GM18909 (cell line): ENCODE data around the gene BCL2L15.

Source experiments
- ATAC-seq: cut with Tn5 transposase; IDR thresholded peaks from one replicate; pipeline ENCODE4 v1.9.1; 2021; ENCODE audit warnings: mild to moderate bottlenecking; ENCODE audit not compliant: unreplicated experiment, poor library complexity

The BCL2L15 gene

DNA sequence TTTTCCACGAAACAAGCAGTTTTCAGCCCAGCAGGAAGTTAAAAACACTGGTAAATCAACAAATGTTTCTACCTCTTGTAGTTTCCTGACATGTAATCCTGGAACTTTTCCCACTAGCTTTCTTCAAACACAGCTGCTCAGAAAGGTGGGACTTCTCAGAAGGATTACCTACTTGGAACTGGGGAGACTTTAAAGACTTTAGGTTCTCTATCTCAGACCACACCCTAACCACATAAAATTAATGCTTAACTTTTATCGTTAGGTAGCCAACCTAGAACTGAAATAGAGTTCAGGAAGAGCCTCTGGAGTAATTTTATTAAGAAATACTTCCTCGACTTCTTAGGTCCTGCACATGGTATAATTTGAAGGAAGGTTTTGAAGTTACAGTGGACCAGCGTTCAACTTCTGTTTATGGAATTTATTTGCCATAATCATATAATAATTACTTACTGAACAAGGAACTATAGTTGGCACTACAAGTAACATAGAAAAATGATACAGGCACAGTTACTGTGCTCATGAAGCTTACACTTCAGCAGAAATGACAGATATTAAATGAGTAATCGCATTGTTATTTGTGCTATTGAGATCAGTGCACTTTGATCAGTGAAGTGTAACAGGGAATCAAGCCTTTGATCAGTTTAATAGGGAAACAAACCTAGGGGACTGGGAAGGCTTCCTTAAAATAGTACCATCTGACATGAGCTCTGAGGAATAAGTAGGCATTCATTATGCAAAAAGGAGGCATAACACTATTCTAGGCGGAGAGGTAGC, at the start of gene BCL2L15:
Gene BCL2L15, minus strand, starts transcription at position 180 of the 774 bp plus-strand sequence. CDS start 206 bp downstream, outside the sequence.
- peak; percentile 53 for ATAC-seq

GRCh38 chr1:113937146-113937545, 49.8 kb upstream of the BCL2L15 start:
- no peak for ATAC-seq

DNA sequence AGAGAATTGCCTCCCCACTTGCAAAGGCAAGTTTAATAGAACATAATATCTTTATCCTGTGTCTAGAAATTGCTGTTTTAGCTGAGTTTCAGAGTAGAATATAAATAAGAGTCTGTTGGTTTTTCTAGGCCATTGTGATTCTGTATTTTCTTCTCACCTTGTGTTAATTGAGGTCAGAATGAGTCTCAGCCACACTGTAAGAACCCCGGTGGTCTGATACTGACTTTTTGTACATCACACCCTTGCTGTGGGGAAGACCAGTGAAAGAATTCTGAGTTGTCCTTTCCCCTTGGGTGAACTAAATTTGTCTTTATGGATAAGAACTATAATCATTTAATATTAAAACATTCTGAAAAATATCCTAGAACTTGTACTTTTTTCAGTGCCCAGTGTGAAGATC, 48.6 kb upstream of the BCL2L15 start:
- no peak for ATAC-seq

DNA sequence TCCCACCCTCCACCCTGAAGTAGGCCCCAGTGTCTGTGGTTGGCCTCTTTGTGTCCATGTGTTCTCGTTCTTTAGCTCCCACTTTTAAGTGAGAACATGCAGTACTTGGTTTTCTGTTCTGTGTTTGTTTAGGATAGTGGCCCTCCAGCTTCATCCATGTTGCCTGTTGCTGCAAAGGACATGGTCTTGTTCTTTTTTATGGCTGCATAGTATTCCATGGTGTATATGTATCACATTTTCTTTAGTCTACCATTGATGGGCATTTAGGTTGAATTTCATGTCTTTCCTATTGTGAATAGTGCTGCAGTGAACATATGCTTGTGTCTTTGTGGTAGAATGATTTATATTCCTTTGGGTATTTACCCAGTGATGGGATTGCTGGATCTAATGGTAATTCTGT, 47.8 kb upstream of the BCL2L15 start:
- ATAC-seq: no peak

GRCh38 chr1:113934511-113935055, 47.2 kb upstream of the BCL2L15 start:
- ATAC-seq: no peak

- no peak for ATAC-seq
Observed at GRCh38 chr1:113934006-113934405, 46.6 kb upstream of the BCL2L15 start.

- ATAC-seq: no peak
Observed at GRCh38 chr1:113931451-113931851, 44.1 kb upstream of the BCL2L15 start.

- ATAC-seq: peak; percentile 33
Observed at GRCh38 chr1:113930499-113931161, 43.2 kb upstream of the BCL2L15 start.

DNA sequence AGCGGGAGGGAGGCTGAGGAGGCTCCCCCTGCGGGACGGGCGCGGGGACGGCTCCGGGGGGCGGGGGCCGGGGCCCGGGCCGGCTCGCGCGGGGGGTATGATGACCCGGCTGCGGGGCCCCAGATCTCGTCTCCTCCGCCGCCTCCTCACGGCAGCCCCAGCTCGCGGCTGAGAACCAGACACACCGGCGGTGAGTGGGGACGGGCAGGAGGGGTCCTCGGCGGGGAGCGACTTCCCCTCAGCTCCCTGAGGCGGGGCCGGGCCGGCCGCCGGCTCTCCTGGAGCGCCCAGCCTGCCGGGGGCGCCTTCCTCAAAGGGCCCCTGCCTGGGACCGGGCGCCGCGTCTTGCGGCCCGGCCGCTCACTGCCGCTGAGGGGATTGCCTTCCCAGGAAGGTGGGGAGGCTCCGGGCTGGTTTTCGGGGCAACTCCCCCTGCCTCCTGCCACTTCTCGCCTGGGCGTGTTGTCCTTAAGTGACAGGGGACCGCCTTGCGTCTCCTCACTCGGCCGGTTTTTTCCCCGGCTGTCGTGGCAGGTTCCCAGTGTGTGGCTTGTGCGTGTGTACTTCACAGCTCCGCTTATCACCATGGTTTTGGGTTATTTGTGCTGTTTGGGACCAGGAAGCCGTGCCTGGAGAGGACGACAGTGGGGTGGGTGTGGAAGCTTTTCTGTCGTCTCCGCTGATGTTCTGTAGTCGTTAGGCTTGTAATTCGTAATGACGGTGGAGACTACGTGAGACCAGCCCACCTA, 42.5 kb upstream of the BCL2L15 start:
- peak; percentile 38 for ATAC-seq

DNA sequence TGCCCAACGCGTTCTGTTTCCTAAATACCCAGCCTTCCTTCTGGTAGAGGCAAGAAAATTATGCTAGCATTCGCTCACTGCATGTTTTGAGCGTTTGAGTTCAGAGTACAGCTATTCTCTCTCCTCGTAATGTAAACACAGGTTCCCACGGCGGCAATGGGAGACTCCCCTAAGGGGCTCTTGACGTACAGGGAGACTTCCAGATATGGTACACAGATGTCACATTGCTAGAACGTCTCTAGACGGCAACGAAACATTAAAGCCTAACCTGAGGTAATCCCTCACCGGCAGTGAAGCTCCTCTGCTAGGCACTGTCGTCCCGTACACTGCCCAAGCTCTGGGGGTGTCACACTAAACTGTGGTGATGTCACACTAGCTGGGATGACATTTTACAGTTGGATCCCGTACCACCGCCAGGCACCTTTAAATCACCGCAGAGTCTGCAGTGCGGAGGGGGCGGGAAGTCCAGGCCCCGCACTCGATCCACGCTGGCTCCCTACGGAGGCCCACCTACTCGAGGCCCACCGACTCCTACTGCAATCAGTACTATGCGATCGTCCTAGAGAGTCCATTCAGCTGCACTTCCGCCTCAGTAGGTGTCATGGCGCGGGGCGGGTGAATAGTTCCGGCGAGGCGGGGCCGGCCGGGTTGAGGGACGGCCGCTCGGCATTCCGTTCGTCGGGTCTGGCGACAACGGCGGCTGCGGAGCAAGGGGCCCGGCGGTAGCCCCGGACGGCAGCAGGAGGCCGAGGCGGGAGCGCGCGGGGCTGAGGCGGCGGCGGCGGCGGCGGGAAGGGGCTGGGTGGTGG, 41.8 kb upstream of the BCL2L15 start, which contains the start of gene HIPK1:
Gene HIPK1, plus strand, starts transcription at position 384 of the 809 bp plus-strand sequence.
- peak; percentile 71 for ATAC-seq

DNA sequence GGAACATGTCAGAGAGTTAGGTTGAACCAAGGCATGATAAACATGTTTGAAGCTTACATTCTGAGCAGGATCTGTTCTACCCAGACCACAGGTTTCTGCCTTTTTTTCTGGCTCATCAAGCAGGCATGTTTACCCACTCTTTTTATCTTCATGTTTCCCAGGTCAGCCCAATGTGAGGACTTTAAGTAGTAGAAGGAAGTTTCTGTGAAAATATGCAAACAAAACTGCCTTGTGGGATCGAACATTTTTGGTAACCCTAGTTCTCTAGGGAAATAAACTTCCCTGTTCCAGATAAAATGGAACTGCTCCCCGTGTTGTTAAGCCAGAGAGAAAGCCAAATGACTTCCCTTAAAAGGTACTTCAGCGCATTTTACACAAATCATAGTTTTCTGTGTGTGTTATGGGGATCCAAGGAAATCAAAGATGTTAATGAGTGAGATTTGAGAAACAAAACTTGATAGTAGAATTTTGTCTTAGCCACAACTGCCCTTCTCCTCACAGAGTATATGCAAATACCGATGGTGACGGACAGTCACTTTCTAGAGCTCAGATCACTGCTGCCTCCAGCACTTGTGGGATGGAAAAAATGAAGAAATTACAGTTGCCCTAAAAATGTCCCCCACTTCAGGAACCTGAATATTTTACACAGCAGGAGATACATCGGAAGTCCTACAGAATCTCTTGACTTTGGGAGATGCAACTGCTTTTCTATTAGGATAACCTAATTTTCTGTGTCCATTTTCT, 41.0 kb upstream of the BCL2L15 start:
- ATAC-seq: no peak

- no peak for ATAC-seq
Observed at GRCh38 chr1:113924473-113924872, 37.1 kb upstream of the BCL2L15 start.

DNA sequence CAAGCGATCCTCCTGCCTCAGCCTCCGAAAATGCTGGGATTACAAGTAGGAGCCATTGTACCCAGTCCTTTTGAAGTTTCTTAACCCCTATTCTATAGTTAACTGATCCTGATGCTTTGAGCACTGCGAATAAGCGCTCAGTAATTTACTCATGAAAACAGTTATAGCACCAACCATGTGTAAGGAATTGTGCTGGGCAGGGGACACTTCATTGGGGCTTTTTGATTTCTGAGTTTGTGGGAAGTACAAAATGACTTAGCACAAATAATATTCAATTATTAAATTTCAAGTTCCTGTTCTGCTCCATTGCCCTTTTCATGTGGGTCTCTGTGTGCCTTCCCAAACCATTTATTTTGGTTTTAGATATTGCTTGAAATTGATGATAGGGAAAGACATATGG, 35.6 kb upstream of the BCL2L15 start:
- ATAC-seq: no peak

DNA sequence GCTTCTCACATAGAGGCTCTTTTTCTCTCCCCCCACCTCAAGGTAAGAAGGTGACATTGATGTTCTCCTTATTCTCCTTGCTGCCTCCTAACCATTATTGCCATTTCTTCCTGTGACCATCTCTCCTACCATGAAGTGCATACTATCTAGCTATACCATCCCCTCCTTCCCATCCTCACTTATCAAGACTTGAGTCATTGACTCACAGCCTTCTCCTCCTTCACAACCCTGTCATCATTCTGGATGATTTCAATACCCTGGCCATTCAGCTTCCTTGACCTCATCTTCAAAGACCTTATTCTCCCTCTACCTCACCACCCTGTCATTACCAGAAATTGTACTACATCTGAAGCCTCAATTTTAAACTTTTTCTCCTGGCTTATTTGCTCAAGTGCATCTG, 30.9 kb upstream of the BCL2L15 start:
- ATAC-seq: no peak

- no peak for ATAC-seq
Observed at GRCh38 chr1:113917400-113918082, 30.2 kb upstream of the BCL2L15 start.

- no peak for ATAC-seq
Observed at GRCh38 chr1:113916974-113917373, 29.6 kb upstream of the BCL2L15 start.

DNA sequence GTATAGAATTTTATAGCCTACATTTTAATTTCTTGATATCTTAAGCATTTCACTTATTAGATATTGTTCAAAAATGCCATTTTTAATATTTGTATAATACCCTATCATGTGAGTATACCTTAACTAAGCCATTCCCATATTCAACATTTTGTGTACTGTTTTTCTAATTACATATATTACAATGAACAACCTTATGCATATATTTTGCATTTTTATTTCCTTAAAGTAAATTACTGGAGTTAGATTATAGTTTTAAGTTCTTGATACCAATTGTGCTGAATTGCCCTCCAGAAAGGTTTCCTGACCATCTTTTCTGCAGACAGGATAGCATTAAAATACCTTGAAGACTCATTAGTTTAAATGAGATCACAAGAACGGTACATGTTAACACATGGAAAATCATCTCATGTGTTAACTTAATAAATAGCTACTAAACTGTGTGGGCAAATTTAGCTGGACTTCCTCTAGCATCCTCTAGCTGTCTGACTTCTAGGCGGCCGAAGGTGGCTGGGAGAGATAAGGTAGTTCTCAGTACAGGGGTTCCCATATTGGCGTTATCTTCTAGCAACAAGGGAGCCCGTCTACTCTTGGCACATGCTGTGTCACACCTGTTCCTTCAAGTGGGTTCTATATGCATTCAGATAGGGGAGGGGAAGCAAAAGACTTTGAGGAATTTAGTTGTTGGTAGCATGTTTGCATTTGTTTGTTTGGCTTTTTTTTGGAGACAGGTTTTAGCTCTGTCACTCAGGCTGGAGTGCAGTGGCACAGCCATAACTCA, 26.7 kb upstream of the BCL2L15 start:
- no peak for ATAC-seq

DNA sequence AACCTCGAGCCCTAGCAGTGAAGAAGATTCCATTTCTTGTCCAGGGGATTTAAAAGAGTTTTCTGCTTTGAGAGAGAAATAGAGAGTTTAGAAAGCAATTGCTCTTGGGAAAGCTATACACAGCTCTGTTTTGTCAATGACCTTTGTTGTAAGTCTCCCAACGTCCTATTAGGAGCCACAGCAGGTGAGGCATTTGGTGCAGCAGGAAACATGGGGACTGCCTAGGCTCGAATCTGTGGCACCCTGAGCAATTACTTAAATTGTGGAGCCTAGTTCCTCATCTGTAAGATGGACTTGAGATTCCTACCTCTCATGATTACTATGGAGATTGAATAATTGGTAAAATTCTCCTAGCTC, 25.9 kb upstream of the BCL2L15 start:
- ATAC-seq: no peak
